Epithelial cell of proximal tubule (primary cell): ENCODE data around the gene MMEL1. TPM values are rescaled to one million over a fixed set of nuclear protein-coding genes. Genes with fewer than 3 reads are reported as not detected.
A peak's percentile ranks its signal among the peaks of the same experiment; 100 is the strongest.

Experiments used
- DNase-seq: peaks from one replicate; pipeline ENCODE4 v3.0.0-alpha.2; 2011; ENCODE audit warnings: low read depth
- H3K4me3 ChIP-seq: 2 replicates; pipeline ENCODE4 v1.5.1; 2011; ENCODE audit warnings: low read depth, mild to moderate bottlenecking, low read length
- total RNA-seq: library from RNA; depleted of rRNA; stranded (reverse); fragments of >200 nt; gene quantifications from 2 replicates; pipeline ENCODE4 v1.2.3, GENCODE V29; 2015
- TF ChIP-seq, protein P1 (sequence below): conservative IDR thresholded peaks from 2 replicates; pipeline ENCODE4 v1.5.1; 2012; ENCODE audit warnings: low read depth, mild to moderate bottlenecking, low read length

Gene MMEL1
- total RNA-seq, 1 donor from 2014 or later, result not detected

DNA sequence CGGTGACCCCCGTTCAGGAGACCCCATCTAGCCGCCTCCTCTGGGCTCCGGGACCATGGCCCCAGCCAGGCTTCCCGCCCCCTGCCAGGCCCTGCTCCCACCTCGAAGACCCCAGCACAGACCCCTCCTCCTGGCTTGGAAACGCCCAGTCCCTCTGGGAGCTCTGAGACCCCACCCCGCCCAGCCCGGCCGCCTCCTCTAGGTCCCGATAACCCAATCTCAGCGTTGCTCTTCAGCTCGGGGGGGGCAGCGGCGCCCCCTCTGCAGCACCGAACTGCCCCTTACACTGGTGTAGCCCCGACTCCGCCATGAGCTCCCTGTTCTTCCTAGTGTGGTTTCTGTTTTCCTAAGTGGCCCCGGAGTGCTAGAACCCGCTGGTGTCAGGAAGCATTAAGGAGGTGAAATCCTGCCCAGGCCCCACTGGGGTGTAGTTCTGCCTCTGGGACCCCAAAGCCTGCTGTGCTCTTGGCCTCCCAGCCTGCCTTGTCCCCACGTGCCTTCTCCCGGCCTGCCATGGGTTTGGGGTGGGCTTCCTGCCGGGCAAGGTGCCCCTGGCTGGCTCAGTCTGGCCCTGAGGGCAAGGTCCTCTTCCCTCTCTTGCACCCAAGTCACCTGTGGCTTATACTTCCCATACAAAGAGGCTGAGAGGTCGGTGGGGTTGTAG lies 10.7 kb upstream of the MMEL1 start:
- TF ChIP-seq, protein P1, sequence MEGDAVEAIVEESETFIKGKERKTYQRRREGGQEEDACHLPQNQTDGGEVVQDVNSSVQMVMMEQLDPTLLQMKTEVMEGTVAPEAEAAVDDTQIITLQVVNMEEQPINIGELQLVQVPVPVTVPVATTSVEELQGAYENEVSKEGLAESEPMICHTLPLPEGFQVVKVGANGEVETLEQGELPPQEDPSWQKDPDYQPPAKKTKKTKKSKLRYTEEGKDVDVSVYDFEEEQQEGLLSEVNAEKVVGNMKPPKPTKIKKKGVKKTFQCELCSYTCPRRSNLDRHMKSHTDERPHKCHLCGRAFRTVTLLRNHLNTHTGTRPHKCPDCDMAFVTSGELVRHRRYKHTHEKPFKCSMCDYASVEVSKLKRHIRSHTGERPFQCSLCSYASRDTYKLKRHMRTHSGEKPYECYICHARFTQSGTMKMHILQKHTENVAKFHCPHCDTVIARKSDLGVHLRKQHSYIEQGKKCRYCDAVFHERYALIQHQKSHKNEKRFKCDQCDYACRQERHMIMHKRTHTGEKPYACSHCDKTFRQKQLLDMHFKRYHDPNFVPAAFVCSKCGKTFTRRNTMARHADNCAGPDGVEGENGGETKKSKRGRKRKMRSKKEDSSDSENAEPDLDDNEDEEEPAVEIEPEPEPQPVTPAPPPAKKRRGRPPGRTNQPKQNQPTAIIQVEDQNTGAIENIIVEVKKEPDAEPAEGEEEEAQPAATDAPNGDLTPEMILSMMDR, result no peak
- H3K4me3 ChIP-seq, result peak overlapping the region; percentile 96
- no peak for DNase-seq

- peak overlapping the region; percentile 96 for H3K4me3 ChIP-seq
- TF ChIP-seq, protein P1, result no peak
- peak; percentile 15 for DNase-seq
Observed at GRCh38 chr1:2642560-2643413, 10.0 kb upstream of the MMEL1 start.

- TF ChIP-seq, protein P1, result no peak
Observed at GRCh38 chr1:2642131-2642559, 9.3 kb upstream of the MMEL1 start.

DNA sequence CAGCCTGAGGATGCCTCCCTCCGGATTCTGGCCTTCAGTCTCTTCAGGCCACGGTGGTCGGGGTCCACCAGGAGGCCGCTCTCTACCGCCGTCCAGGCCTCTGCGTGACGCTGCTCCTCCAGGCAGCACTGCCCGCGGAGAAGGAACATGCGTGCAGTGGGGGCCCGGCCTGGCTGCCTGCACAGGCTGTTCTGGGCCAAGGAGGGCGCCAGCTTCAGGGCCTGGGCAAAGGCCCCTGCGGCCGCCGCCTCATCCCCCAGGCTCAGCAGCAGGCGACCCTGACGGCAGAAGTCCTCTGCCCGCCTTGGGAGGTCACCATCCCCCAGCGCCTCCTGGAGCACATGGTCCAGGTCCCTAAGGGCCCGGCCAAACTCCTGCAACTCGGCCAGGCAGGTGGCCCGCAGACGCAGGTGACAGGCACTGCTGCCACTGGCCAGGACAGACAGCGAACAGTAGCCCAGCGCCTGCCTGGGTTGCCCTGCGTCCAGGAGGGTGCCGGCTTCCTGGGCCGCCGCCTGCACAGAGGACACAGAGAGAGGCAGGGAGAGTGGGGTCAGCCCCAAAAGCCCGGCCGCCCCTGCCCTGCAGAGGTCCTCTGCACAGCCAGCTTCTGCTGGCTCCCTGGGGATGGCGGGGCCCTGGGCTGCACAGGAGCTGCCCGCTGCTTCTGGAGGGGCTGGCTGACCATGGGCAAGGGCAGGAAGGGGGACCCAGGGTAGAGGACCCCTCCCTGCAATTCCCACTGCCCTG lies 8.7 kb upstream of the MMEL1 start:
- peak overlapping the region; percentile 96 for H3K4me3 ChIP-seq
- TF ChIP-seq, protein P1, result no peak
- no peak for DNase-seq

More at GRCh38 chr1:2642131-2642559, 9.3 kb upstream of the MMEL1 start:
- DNase-seq, result no peak
- H3K4me3 ChIP-seq, result peak overlapping the region; percentile 96

GRCh38 chr1:2640626-2641025 lies 7.8 kb upstream of the MMEL1 start:
- TF ChIP-seq, protein P1, result no peak
- DNase-seq, result no peak
- no peak overlapping the region for H3K4me3 ChIP-seq

- TF ChIP-seq, protein P1, result no peak
- no peak for DNase-seq
- H3K4me3 ChIP-seq, result no peak overlapping the region
Observed at GRCh38 chr1:2639607-2640521, 7.0 kb upstream of the MMEL1 start.
